Stimulated activated CD4-positive, alpha-beta T cell treated with anti-CD3 and anti-CD28 coated beads, Interleukin-4, amount 100 ng/mL, for 4 hours (primary cell): ENCODE data around the gene PBX3.

Experiments used
- DNase-seq, 2 experiments: peaks; one replicate each; pipeline ENCODE4 v3.0.0-alpha.2; 2020

The PBX3 gene

GRCh38 chr9:126000731-126001580 lies 253.8 kb downstream of the PBX3 start:
- no peak for DNase-seq

GRCh38 chr9:126001581-126002225 lies 254.5 kb downstream of the PBX3 start:
- DNase-seq = no peak

GRCh38 chr9:126002476-126003350 lies 255.5 kb downstream of the PBX3 start:
- DNase-seq = no peak

- no peak for DNase-seq
These were observed 261.9 kb downstream of the PBX3 start for GRCh38 chr9:126009047-126009446.

GRCh38 chr9:126014726-126015125 lies 267.6 kb downstream of the PBX3 start:
- DNase-seq = no peak

- no peak for DNase-seq
These were observed 268.3 kb downstream of the PBX3 start for GRCh38 chr9:126015424-126015823.

- DNase-seq = no peak
These were observed 269.6 kb downstream of the PBX3 start for GRCh38 chr9:126016579-126017290.
